A673 (cell line): ENCODE results near the gene BACE2. TPM values are rescaled to one million over a fixed set of nuclear protein-coding genes. Genes with fewer than 3 reads are reported as not detected.

Source experiments
- BruUV-seq: library from RNA; stranded (reverse); fragments of 400-500 nt; replicated peaks from 2 replicates; lab custom pipeline; 2021; lab: Mats Ljungman, UMichigan
- CTCF ChIA-PET: fragments of 300-600 bp; sonication (Branson Sonifier 250); formaldehyde crosslinking; loops from one replicate; lab custom pipeline; 2022; ENCODE audit warnings: antibody characterized with exemption; lab: Charles Lee
- POLR2A ChIA-PET: fragments of 300-600 bp; sonication (Branson Sonifier 250); formaldehyde crosslinking; loops from one replicate; lab custom pipeline; 2022; ENCODE audit warnings: antibody characterized with exemption; ENCODE audit not compliant: low non-redundant PET; lab: Charles Lee
- DNase-seq: peaks from one replicate; pipeline ENCODE4 v3.0.0-alpha.2; 2015; ENCODE audit warnings: low spot score
- H3K27ac ChIP-seq: fragments of 200-600 bp; sonication (generic); 2 replicates; pipeline ENCODE4 v1.5.1; 2016; ENCODE audit warnings: mixed run types, low read depth, mild to moderate bottlenecking, mixed read lengths, antibody characterized with exemption, low read length; ENCODE audit not compliant: poor library complexity, severe bottlenecking
- H3K27me3 ChIP-seq: fragments of 200-600 bp; sonication (generic); replicated peaks from 2 replicates; pipeline ENCODE4 v1.6.1; 2017; ENCODE audit warnings: mixed run types, low read depth, mild to moderate bottlenecking, mixed read lengths, antibody characterized with exemption, low read length; ENCODE audit not compliant: insufficient read depth, poor library complexity
- H3K36me3 ChIP-seq: fragments of 200-600 bp; sonication (generic); 2 replicates; pipeline ENCODE4 v1.6.1; 2016; ENCODE audit warnings: mixed run types, mild to moderate bottlenecking, mixed read lengths, antibody characterized with exemption, low read length; ENCODE audit not compliant: insufficient read depth, poor library complexity, severe bottlenecking
- H3K4me1 ChIP-seq: fragments of 200-600 bp; sonication (generic); 2 replicates; pipeline ENCODE4 v1.6.1; 2017; ENCODE audit warnings: mixed run types, mild to moderate bottlenecking, mixed read lengths, antibody characterized with exemption, low read length; ENCODE audit not compliant: insufficient read depth, poor library complexity, severe bottlenecking
- H3K4me3 ChIP-seq: fragments of 200-600 bp; sonication (generic); 2 replicates; pipeline ENCODE4 v1.5.1; 2016; ENCODE audit warnings: low read depth, mixed run types, mild to moderate bottlenecking, mixed read lengths, low read length; ENCODE audit not compliant: poor library complexity, severe bottlenecking
- H3K9me3 ChIP-seq: fragments of 200-600 bp; sonication (generic); 2 replicates; pipeline ENCODE4 v1.6.1; 2016; ENCODE audit warnings: mixed run types, low read depth, mild to moderate bottlenecking, mixed read lengths, antibody characterized with exemption, low read length; ENCODE audit not compliant: poor library complexity, severe bottlenecking
- EZH2 ChIP-seq: fragments of 200-600 bp; sonication (generic); IDR thresholded peaks from 2 replicates; pipeline ENCODE4 v1.6.1; 2017; ENCODE audit warnings: borderline replicate concordance, low read depth, mild to moderate bottlenecking, mixed read lengths, antibody characterized with exemption, low read length; ENCODE audit not compliant: poor library complexity, severe bottlenecking
- intact Hi-C: fragments of 100-400 bp; cut with micrococcal nuclease; formaldehyde crosslinking; loops from one replicate; pipeline ENCODE4 v1.10.0; 2022; ENCODE audit not compliant: unreplicated experiment
- total RNA-seq: library from RNA; stranded (reverse); gene quantifications from 2 replicates; pipeline ENCODE4 v1.2.3, GENCODE V29; 2021
- TF ChIP-seq, protein P1 (sequence below): fragments of 300-800, 200-600 bp; sonication (generic); conservative IDR thresholded peaks from 2 replicates; pipeline ENCODE4 v1.5.1; 2017; ENCODE audit warnings: low read depth, mild to moderate bottlenecking, antibody characterized with exemption, low read length, moderate library complexity, mixed read lengths

The BACE2 gene
- total RNA-seq, 1 experiment from 2014 or later = 6.9 TPM

DNA sequence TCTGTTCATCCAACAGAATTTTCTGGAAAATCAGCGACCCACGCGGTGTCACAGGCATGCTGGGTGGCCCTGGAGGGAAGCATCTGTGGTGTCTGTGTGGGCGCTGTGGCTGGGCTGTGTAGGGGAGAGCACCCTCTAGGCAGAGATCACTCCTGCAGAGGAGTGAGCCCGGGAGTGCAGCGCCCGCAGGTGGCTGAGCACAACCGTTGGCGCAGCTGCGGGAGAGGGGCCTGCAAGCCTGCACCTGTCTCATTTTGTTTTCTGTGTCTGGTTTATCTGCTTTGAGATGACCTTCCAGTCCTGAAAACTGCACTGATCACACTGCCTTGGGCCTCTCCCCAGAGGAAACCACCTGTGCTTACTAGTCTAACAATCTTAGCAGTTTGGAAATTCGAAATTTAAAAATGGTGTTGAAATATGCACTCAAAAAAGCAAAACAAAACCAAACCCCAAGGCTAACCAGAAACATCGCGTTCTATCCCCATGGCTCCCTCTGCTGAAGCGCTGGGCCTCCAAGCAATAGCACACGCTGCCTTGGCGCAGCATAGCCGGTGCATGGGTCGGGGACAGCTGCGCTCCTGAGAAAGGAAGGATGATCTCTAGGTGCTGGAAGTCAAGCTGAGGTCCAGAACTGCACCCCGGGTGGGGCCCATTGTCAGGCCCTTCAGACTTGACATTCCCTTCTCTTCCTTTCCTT, 153.4 kb downstream of the BACE2 start:
- no peak for DNase-seq
- intact Hi-C loops = no loop called here
- Histone ChIP-seq H3K27ac (no peak overlapping the region), H3K9me3 (no peaks in the 10 kb centered on the region), H3K4me1 (no peaks in the 10 kb centered on the region), H3K4me3 (no peak overlapping the region), H3K27me3 (peaks cover 16% of the 10 kb centered on the region), H3K36me3 (no peaks in the 10 kb centered on the region)
- no peak for TF ChIP-seq EZH2
- TF ChIP-seq, protein P1, sequence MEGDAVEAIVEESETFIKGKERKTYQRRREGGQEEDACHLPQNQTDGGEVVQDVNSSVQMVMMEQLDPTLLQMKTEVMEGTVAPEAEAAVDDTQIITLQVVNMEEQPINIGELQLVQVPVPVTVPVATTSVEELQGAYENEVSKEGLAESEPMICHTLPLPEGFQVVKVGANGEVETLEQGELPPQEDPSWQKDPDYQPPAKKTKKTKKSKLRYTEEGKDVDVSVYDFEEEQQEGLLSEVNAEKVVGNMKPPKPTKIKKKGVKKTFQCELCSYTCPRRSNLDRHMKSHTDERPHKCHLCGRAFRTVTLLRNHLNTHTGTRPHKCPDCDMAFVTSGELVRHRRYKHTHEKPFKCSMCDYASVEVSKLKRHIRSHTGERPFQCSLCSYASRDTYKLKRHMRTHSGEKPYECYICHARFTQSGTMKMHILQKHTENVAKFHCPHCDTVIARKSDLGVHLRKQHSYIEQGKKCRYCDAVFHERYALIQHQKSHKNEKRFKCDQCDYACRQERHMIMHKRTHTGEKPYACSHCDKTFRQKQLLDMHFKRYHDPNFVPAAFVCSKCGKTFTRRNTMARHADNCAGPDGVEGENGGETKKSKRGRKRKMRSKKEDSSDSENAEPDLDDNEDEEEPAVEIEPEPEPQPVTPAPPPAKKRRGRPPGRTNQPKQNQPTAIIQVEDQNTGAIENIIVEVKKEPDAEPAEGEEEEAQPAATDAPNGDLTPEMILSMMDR = no peak
- ChIA-PET CTCF (no interaction called here), POLR2A (no interaction called here)
- no TSS peak for BruUV-seq

DNA sequence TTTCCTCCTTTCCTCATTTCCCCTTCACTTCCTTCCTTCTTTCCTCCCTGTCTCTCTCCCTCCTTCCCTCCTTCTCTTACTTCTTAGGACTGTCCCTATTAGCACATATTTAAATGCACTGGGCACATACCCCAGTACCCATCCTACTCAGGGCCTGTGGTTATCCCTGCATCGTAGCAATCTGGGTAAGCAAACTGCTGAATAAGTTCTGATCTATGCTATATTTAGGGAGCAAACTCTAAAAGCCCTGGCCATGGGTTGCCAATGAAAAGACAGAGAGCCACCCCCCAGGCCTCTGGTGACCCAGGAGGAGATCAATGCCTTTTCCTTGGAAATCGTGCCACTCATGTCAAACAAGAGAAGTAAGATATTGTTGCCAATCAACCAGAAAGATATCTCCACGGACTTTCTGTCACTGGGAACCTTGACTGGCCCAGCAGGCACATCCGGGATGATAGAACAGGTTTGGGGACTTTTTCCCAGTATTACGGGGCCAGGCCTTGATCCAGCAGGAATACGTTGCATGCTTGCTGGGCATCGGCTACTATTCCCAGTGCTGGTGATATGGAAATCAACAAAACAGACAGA, 154.0 kb downstream of the BACE2 start:
- CTCF ChIA-PET = no interaction called here
- peaks cover 10% of the 10 kb centered on the region for H3K27me3 ChIP-seq

DNA sequence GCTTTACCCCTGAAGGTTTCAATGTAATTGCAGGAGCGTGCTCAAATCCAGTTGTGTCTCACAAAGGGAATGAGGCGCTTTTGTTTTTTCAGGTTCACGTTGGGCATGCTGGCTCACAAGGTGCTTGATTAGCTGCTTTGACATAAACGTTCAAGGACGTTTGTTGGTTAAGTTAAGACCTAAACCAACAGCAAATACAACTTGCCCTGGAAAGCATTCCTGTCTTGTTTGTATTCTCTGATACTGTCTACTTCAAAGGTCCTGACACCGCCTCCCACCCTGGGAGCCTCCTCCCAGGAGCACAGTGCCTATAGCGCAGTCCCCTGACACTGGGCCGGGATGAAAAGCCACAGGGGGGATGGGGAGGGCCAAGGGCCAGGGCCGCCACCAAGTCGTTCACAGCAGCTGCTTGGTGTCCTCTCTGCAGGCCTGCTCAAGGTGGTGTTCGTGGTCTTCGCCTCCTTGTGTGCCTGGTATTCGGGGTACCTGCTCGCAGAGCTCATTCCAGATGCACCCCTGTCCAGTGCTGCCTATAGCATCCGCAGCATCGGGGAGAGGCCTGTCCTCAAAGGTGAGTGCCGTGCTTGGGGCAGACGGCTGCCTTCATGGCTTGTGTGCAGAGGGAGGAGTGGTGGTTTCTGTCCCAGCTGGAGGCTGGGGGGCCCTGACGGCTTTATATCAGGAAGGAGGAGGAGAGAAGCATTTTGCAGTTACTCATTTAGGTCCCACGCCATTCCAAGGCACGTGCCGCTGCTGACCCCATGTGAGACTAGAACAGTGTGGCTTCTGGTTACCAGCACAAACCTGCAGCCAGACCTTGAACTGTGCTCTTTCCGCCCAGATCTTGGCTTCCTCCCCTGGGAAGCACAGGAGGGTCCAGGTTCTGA, 154.8 kb downstream of the BACE2 start:
- ChIA-PET CTCF (no interaction called here), POLR2A (interaction anchor here (0.6 kb wide), 1 partner anchor 20 kb away, joined by 4 read pairs; no protein-coding TSS in a partner anchor)
- no TSS peak for BruUV-seq
- no peaks in the 10 kb centered on the region for H3K36me3 ChIP-seq
- TF ChIP-seq EZH2 = no peak
- TF ChIP-seq, protein P1 = no peak
- H3K9me3 ChIP-seq = no peaks in the 10 kb centered on the region
- intact Hi-C loops = no loop called here
- no peak overlapping the region for H3K27ac ChIP-seq
- no peak for DNase-seq
- H3K4me1 ChIP-seq = no peaks in the 10 kb centered on the region
- H3K27me3 ChIP-seq = peaks cover 2% of the 10 kb centered on the region
- H3K4me3 ChIP-seq = no peak overlapping the region

More for the DNA sequence above, 154.0 kb downstream of the BACE2 start:
- TF ChIP-seq EZH2 = no peak
- TF ChIP-seq, protein P1 = no peak
- H3K36me3 ChIP-seq = no peaks in the 10 kb centered on the region
- no TSS peak for BruUV-seq
- POLR2A ChIA-PET = interaction anchor here (0.6 kb wide), 1 partner anchor 21 kb away, joined by 4 read pairs; no protein-coding TSS in a partner anchor
- H3K4me3 ChIP-seq = no peak overlapping the region
- H3K9me3 ChIP-seq = no peaks in the 10 kb centered on the region
- DNase-seq = no peak
- intact Hi-C loops = no loop called here
- H3K4me1 ChIP-seq = no peaks in the 10 kb centered on the region
- H3K27ac ChIP-seq = no peak overlapping the region
